ENCODE measurements around the gene SLC27A5.

Gene SLC27A5

DNA sequence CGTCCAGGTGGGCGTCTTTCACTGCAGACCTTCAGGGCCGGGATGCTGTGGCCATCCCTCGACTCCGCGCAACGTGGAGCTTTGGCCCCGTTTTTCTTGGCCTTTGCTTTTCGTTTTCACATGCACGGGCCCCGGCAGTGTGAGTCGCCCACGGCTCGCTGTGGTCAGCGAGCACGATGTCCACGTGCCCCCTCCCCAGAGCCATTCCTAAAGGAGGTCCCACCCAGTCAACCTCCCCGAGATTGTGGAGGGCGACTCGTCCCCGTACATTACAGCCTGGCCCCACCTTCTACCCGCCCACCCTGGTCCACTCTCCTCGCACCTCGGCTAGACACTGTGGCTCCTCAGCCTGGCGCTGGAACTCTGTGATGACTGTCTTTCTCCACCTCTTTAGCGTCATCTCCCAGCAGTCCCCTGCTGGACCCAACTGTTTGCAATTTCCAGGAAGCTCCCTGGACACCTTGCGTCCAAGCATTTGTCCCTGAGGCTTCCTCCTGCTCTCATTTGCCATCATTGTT, 35.2 kb downstream of the SLC27A5 start:
- Histone ChIP-seq H3K27ac (ENCODE audit: extremely low read depth, low read depth, low read length) (peak overlapping the region; percentile 69), H3K4me1 (ENCODE audit: control insufficient read depth, insufficient read depth, low read length) (peaks cover 7% of the 10 kb centered on the region; the same call in 1 of the 2 replicates), H3K9me3 (ENCODE audit: control insufficient read depth, insufficient read depth, low read depth, low read length) (no peaks in the 10 kb centered on the region), H3K36me3 (ENCODE audit: control insufficient read depth in 2 of 2, insufficient read depth in 1 of 2, low read length in 2 of 2) (peaks cover 13 to 61% of the 10 kb centered on the region in 2 experiments), H3K4me3 (ENCODE audit: low read depth, low read length) (peak overlapping the region; percentile 75)
- POLR2A ChIA-PET: interaction anchor here (1.0 to 2.2 kb wide), 4 partner anchors 43 to 114 kb away, joined by 4 to 11 read pairs (median 7); partner anchors contain the start of genes TRIM28, ZBTB45, ZNF497 and ZNF584
- TF ChIP-seq ZNF521 (tag by site-specific recombination; IDR thresholded peaks at IDR 0.05): no peak
- no peak for TF ChIP-seq TCF7L2 (IDR thresholded peaks at IDR 0.05; ENCODE audit: borderline replicate concordance, low read depth, low read length)
- TF ChIP-seq, protein P1, sequence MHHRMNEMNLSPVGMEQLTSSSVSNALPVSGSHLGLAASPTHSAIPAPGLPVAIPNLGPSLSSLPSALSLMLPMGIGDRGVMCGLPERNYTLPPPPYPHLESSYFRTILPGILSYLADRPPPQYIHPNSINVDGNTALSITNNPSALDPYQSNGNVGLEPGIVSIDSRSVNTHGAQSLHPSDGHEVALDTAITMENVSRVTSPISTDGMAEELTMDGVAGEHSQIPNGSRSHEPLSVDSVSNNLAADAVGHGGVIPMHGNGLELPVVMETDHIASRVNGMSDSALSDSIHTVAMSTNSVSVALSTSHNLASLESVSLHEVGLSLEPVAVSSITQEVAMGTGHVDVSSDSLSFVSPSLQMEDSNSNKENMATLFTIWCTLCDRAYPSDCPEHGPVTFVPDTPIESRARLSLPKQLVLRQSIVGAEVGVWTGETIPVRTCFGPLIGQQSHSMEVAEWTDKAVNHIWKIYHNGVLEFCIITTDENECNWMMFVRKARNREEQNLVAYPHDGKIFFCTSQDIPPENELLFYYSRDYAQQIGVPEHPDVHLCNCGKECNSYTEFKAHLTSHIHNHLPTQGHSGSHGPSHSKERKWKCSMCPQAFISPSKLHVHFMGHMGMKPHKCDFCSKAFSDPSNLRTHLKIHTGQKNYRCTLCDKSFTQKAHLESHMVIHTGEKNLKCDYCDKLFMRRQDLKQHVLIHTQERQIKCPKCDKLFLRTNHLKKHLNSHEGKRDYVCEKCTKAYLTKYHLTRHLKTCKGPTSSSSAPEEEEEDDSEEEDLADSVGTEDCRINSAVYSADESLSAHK (tag by site-specific recombination; IDR thresholded peaks at IDR 0.05): no peak
- TF ChIP-seq ZNF510 (tag by site-specific recombination; IDR thresholded peaks at IDR 0.05; ENCODE audit: insufficient replicate concordance): no peak
- TF ChIP-seq SCRT2 (tag by site-specific recombination; IDR thresholded peaks at IDR 0.05): no peak
- no peak for TF ChIP-seq ZNF416 (tag by site-specific recombination; IDR thresholded peaks at IDR 0.05)
- TF ChIP-seq ZNF394 (tag by site-specific recombination; IDR thresholded peaks at IDR 0.05; ENCODE audit: borderline replicate concordance): no peak
- TF ChIP-seq ZNF843 (tag by site-specific recombination; IDR thresholded peaks at IDR 0.05): no peak
- TF ChIP-seq ZNF792 (tag by site-specific recombination; IDR thresholded peaks at IDR 0.05): no peak
- TF ChIP-seq ZBTB48 (tag by site-specific recombination; IDR thresholded peaks at IDR 0.05): no peak
- TF ChIP-seq ZNF24 (tag by site-specific recombination; IDR thresholded peaks at IDR 0.05): no peak
- TF ChIP-seq ZNF169 (tag by site-specific recombination; IDR thresholded peaks at IDR 0.05): no peak
- CTCF ChIA-PET: interaction anchor here (2.2 kb wide), 1 partner anchor 43 kb away, joined by 6 read pairs; the partner anchor contains the start of gene ZBTB45

DNA sequence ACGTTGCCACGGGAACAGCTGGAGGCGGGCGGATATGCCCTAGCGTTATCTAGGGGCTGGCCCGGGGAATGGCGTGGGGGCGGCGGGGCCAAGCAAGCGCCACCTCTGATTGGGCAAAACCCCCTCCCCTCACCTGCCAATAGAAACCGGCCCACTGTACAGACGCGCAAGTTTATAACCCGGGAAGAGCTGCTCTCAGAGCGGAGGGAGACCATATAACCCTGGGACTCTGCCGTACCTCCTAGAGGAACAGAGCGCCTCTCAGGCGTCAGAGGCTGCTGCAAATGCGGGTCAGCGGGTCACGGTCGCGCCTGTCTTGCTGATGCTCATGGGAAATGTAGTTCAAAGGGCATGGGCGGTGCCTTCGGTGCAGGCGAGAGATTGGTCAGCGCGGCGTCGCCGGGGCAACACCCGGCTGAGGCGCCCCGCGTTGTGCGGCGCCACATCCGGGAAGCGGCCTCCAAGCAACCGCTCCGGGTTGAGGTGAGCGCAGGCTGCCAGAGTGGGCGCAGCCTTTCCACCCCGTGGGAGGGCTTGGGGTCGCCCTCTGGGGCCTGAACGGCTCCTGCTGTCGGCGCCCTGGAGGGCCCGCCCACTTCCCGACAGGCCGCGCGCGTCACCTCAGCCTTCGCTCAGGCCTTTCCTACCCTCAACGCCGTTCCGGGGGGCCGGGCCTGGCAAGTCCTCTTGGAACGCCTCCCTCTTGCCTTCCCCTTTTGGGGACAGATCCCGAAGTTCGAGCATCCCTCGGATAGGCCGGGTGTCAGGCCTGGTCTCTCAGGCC, 35.9 kb downstream of the SLC27A5 start, which contains the start of gene ZNF446:
TSS of gene ZNF446 (plus strand) at position 639 of the 784 bp plus-strand sequence. CDS start 867 bp downstream, outside the sequence.
- ChIA-PET CTCF (interaction anchor here (1.1 to 2.2 kb wide), 2 partner anchors 43 to 73 kb away, joined by 6 to 8 read pairs; partner anchors contain the start of gene ZBTB45), POLR2A (interaction anchor here (1.0 to 2.5 kb wide), 12 partner anchors 8 to 248 kb away, joined by 3 to 11 read pairs (median 4); partner anchors contain the start of genes TRIM28, ZBTB45, ZNF324 and ZNF324B)
- H3K36me3 ChIP-seq (ENCODE audit: control insufficient read depth in 2 of 2, insufficient read depth in 1 of 2, low read length in 2 of 2): peaks cover 13 to 59% of the 10 kb centered on the region in 2 experiments
- H3K4me1 ChIP-seq (ENCODE audit: control insufficient read depth, insufficient read depth, low read length): peaks cover 7% of the 10 kb centered on the region; the same call in 1 of the 2 replicates
- H3K9me3 ChIP-seq (ENCODE audit: control insufficient read depth, insufficient read depth, low read depth, low read length): no peaks in the 10 kb centered on the region
- H3K27ac ChIP-seq (ENCODE audit: extremely low read depth, low read depth, low read length): peak within 1 kb of the TSS; percentile 69
- H3K4me3 ChIP-seq (ENCODE audit: low read depth, low read length): peak within 1 kb of the TSS; percentile 75
- TF ChIP-seq ZNF544 (tag by site-specific recombination; IDR thresholded peaks at IDR 0.05) (no peak), ZNF121 (tag by site-specific recombination; IDR thresholded peaks at IDR 0.05) (no peak), HOXA7 (CRISPR knock-in tag; IDR thresholded peaks at IDR 0.05; ENCODE audit: borderline replicate concordance) (no peak), ZNF140 (tag by site-specific recombination; IDR thresholded peaks at IDR 0.05) (no peak), FEZF1 (tag by site-specific recombination; IDR thresholded peaks at IDR 0.05) (no peak), ZFHX2 (tag by site-specific recombination; conservative IDR thresholded peaks at IDR 0.05) (peak; percentile 92), KLF16 (tag by site-specific recombination; IDR thresholded peaks at IDR 0.05) (peak; percentile 84), ZNF394 (tag by site-specific recombination; IDR thresholded peaks at IDR 0.05; ENCODE audit: borderline replicate concordance) (no peak; the same call in 1 of the 2 replicates), ZNF19 (tag by site-specific recombination; IDR thresholded peaks at IDR 0.05; ENCODE audit: low read depth) (no peak)
- TF ChIP-seq, protein P2, sequence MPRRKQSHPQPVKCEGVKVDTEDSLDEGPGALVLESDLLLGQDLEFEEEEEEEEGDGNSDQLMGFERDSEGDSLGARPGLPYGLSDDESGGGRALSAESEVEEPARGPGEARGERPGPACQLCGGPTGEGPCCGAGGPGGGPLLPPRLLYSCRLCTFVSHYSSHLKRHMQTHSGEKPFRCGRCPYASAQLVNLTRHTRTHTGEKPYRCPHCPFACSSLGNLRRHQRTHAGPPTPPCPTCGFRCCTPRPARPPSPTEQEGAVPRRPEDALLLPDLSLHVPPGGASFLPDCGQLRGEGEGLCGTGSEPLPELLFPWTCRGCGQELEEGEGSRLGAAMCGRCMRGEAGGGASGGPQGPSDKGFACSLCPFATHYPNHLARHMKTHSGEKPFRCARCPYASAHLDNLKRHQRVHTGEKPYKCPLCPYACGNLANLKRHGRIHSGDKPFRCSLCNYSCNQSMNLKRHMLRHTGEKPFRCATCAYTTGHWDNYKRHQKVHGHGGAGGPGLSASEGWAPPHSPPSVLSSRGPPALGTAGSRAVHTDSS (tag by site-specific recombination; IDR thresholded peaks at IDR 0.05): no peak
- TF ChIP-seq, protein P3, sequence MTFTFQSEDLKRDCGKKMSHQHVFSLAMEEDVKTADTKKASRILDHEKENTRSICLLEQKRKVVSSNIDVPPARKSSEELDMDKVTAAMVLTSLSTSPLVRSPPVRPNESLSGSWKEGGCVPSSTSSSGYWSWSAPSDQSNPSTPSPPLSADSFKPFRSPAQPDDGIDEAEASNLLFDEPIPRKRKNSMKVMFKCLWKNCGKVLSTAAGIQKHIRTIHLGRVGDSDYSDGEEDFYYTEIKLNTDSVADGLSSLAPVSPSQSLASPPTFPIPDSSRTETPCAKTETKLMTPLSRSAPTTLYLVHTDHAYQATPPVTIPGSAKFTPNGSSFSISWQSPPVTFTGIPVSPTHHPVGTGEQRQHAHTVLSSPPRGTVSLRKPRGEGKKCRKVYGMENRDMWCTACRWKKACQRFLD (tag by site-specific recombination; IDR thresholded peaks at IDR 0.05): no peak
- TF ChIP-seq, protein P4, sequence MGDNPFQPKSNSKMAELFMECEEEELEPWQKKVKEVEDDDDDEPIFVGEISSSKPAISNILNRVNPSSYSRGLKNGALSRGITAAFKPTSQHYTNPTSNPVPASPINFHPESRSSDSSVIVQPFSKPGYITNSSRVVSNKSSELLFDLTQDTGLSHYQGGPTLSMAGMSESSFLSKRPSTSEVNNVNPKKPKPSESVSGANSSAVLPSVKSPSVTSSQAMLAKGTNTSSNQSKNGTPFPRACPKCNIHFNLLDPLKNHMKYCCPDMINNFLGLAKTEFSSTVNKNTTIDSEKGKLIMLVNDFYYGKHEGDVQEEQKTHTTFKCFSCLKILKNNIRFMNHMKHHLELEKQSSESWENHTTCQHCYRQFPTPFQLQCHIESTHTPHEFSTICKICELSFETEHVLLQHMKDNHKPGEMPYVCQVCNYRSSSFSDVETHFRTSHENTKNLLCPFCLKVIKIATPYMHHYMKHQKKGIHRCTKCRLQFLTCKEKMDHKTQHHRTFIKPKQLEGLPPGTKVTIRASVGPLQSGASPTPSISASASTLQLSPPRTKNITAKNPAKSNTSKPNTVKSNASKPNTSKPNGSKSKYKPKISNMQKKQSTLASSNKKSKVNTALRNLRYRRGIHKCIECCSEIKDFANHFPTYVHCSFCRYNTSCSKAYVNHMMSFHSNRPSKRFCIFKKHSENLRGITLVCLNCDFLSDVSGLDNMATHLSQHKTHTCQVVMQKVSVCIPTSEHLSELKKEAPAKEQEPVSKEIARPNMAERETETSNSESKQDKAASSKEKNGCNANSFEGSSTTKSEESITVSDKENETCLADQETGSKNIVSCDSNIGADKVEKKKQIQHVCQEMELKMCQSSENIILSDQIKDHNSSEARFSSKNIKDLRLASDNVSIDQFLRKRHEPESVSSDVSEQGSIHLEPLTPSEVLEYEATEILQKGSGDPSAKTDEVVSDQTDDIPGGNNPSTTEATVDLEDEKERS (tag by site-specific recombination; IDR thresholded peaks at IDR 0.05): no peak
